ENCODE measurements around the gene GABARAP. TPM values are rescaled to one million over a fixed set of nuclear protein-coding genes. Genes with fewer than 3 reads are reported as not detected.

The GABARAP gene
- polyA plus RNA-seq, 1 of the 3 experiments (the other 2 are of a cell fraction), result 585 TPM

- WGBS (ENCODE audit: low lambda C conversion rate), result under 1% methylated on average over 51 of the region's 71 CpGs
- DNase-seq, result peak; percentile 99
- Histone ChIP-seq H4K20me1 (ENCODE audit: insufficient read depth) (no peaks in the 10 kb centered on the region), H3K36me3 (replicated peaks in 1 of 2; ENCODE audit: control insufficient read depth in 1 of 2, insufficient read depth in 2 of 2, low read length in 1 of 2) (no peaks in the 10 kb centered on the region), H2AFZ (ENCODE audit: low read depth) (peak within 1 kb of the TSS; percentile 89; the same call in 1 of the 2 replicates), H3K9me3 (no peaks in the 10 kb centered on the region), H3K4me1 (ENCODE audit: control insufficient read depth in 1 of 2, insufficient read depth in 2 of 2, low read depth in 1 of 2, low read length in 1 of 2) (peaks cover 6 to 18% of the 10 kb centered on the region in 2 experiments; a peak in 2 of 4 replicates), H3F3A (replicated peaks; ENCODE audit: insufficient read depth) (peaks cover 15% of the 10 kb centered on the region), H3K9me2 (no peaks in the 10 kb centered on the region), H3K27me3 (ENCODE audit: insufficient read depth) (no peaks in the 10 kb centered on the region), H3K27ac (ENCODE audit: low read depth in 2 of 2, low read length in 1 of 2) (peak within 1 kb of the TSS in 1 of 2 experiments; percentile 52; a peak in 1 of 4 replicates), H3K79me2 (ENCODE audit: insufficient read depth) (no peaks in the 10 kb centered on the region), H3K9ac (peak within 1 kb of the TSS; percentile 44; the same call in 1 of the 2 replicates), H3K4me3 (ENCODE audit: low read depth in 2 of 2, low read length in 1 of 2) (peak within 1 kb of the TSS; percentile 50 to 64), H3K4me2 (peak within 1 kb of the TSS; percentile 95)
- ChIA-PET CTCF (interaction anchor here (0.8 to 8.8 kb wide), 17 partner anchors 8 to 235 kb away, joined by 3 to 169 read pairs (median 4); partner anchors contain the start of gene PHF23), POLR2A (interaction anchor here (1.2 kb wide), 1 partner anchor 15 kb away, joined by 5 read pairs; no protein-coding TSS in a partner anchor)
- TF ChIP-seq MXI1 (IDR thresholded peaks at IDR 0.05; ENCODE audit: low read depth, low read length) (peak; percentile 99), SMC3 (IDR thresholded peaks at IDR 0.05; ENCODE audit: low read depth, low read length) (no peak), MEF2A (IDR thresholded peaks at IDR 0.05; ENCODE audit: borderline replicate concordance, low read depth) (peak; percentile 39; the same call in 1 of the 2 replicates), IRF3 (IDR thresholded peaks at IDR 0.05; ENCODE audit: low read depth, low read length) (no peak), FOXM1 (IDR thresholded peaks at IDR 0.05; ENCODE audit: low read depth) (no peak), TAF1 (IDR thresholded peaks at IDR 0.05; ENCODE audit: borderline replicate concordance, low read depth, low read length) (peak; percentile 19; the same call in 1 of the 2 replicates), MAX (IDR thresholded peaks at IDR 0.05; ENCODE audit: low read depth) (peak; percentile 97), TCF12 (IDR thresholded peaks at IDR 0.05) (no peak), CHD2 (IDR thresholded peaks at IDR 0.05; ENCODE audit: low read length, partially characterized antibody) (peak; percentile 66), SIN3A (IDR thresholded peaks at IDR 0.05; ENCODE audit: borderline replicate concordance, low read depth, low read length) (peak; percentile 54; the same call in 1 of the 2 replicates), POLR2AphosphoS5 (IDR thresholded peaks at IDR 0.05; ENCODE audit: low read depth, low read length) (no peak), REST (IDR thresholded peaks at IDR 0.05; ENCODE audit: low read depth, low read length) (no peak)
Observed at GRCh38 chr17:7281074-7281952, 39.1 kb upstream of the GABARAP start, which contains the start of gene SLC2A4. SLC2A4 (plus strand) TSS chr17:7281718; CDS start chr17:7281935, 217 bp downstream.
